Neural progenitor cell (in vitro differentiated cells): ENCODE results near the gene ZMYND11.

Experiments
- CTCF ChIP-seq: fragments of 200-600 bp; sonication (generic); IDR thresholded peaks from 2 replicates; pipeline ENCODE4 v1.5.1; 2017; ENCODE audit warnings: antibody characterized with exemption, mild to moderate bottlenecking
- EZH2 ChIP-seq: fragments of 200-600 bp; sonication (generic); IDR thresholded peaks from 2 replicates; pipeline ENCODE4 v1.6.1; 2017; ENCODE audit warnings: antibody characterized with exemption, mild to moderate bottlenecking, moderate library complexity

DNA sequence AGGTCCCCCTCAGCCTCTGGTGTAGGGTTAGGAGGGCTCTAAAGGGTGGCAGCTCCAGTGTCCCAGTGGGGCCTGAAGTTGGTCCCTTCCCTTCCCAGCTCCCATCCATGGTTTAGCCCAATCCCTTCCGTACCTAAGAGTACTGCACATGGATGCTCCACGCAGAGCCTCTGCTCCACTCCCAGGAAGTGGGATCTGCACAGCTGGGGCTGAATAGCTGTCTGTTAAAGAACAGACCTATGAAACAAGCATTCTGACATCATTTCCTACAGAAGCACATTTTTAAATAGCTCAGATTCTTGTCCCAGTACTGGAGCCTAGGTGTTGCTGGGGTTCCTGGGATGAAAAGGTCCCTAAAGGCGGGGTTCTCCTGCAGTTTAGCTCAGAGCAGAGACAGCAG lies 135.9 kb downstream of the ZMYND11 start:
- TF ChIP-seq CTCF (no peak), EZH2 (no peak)
